Measurements from ENCODE around the gene GRIK2.

DNA sequence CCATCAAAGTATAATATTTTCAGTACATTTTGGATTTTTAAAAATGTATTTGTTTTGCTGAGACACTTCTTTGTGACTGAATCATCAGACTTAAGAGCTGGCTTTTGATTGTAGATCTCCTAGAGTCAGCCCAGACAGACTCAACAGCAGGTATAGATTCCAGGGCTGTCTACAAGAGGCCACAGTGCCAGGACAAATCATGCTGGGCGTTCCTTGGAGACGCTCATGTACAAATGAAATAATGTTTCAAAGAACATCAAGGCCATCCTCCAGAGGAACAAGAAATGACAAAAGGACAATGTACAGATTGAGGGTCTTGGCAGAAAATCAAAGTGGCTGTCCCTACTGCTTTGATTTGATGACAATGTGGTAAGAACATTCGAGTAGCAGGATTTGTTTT, 369.3 kb downstream of the GRIK2 start:
- TF ChIP-seq, protein P1, sequence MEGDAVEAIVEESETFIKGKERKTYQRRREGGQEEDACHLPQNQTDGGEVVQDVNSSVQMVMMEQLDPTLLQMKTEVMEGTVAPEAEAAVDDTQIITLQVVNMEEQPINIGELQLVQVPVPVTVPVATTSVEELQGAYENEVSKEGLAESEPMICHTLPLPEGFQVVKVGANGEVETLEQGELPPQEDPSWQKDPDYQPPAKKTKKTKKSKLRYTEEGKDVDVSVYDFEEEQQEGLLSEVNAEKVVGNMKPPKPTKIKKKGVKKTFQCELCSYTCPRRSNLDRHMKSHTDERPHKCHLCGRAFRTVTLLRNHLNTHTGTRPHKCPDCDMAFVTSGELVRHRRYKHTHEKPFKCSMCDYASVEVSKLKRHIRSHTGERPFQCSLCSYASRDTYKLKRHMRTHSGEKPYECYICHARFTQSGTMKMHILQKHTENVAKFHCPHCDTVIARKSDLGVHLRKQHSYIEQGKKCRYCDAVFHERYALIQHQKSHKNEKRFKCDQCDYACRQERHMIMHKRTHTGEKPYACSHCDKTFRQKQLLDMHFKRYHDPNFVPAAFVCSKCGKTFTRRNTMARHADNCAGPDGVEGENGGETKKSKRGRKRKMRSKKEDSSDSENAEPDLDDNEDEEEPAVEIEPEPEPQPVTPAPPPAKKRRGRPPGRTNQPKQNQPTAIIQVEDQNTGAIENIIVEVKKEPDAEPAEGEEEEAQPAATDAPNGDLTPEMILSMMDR (IDR thresholded peaks at IDR 0.05): no peak
- TF ChIP-seq EP300 (IDR thresholded peaks at IDR 0.05) (no peak), POLR2A (IDR thresholded peaks at IDR 0.05) (no peak)

All from ovary (tissue), 3 donors.